Natural killer cell (primary cell): ENCODE measurements around the gene CPA5. TPM values are rescaled to one million over a fixed set of nuclear protein-coding genes. Genes with fewer than 3 reads are reported as not detected.

Experiments
- ATAC-seq, 3 donors: fragments of 150-1000 bp in 2 of 3; fragments of 200-7000 bp in 1 of 3; cut with Tn5 transposase; 1 replicate in 1 of 3; 2 replicates in 2 of 3; pipeline ENCODE4 v1.10.0; 2021; ENCODE audit warnings: mild to moderate bottlenecking in 2 of 3, moderate library complexity in 2 of 3
- DNase-seq, 2 donors: peaks; one replicate each; pipeline versions ENCODE4 v3.0.0 to v3.0.0-alpha.2; 2013 to 2021; ENCODE audit warnings: mixed read lengths in 1 of 2
- H3K27ac ChIP-seq: one replicate; pipeline ENCODE4 v1.5.1; 2013; ENCODE audit warnings: mild to moderate bottlenecking, low read length
- H3K27me3 ChIP-seq: one replicate; pipeline ENCODE4 v1.6.1; 2013; ENCODE audit warnings: low read length; ENCODE audit not compliant: control insufficient read depth, insufficient read depth
- H3K36me3 ChIP-seq: one replicate; pipeline ENCODE4 v1.6.1; 2013; ENCODE audit warnings: low read length; ENCODE audit not compliant: control insufficient read depth, insufficient read depth
- H3K4me1 ChIP-seq: one replicate; pipeline ENCODE4 v1.6.1; 2013; ENCODE audit warnings: low read length; ENCODE audit not compliant: control insufficient read depth, insufficient read depth
- H3K4me3 ChIP-seq: one replicate; pipeline ENCODE4 v1.5.1; 2013; ENCODE audit warnings: low read length
- H3K9me3 ChIP-seq: one replicate; pipeline ENCODE4 v1.6.1; 2013; ENCODE audit warnings: low read length; ENCODE audit not compliant: control insufficient read depth, insufficient read depth
- H3K27ac Mint-ChIP-seq, 2 donors: one replicate each; pipeline ENCODE4 v1.8.0; 2022; ENCODE audit warnings: mild to moderate bottlenecking in 2 of 2, mixed read lengths in 2 of 2, moderate library complexity in 1 of 2
- H3K27me3 Mint-ChIP-seq, 2 donors: one replicate each; pipeline ENCODE4 v1.8.0; 2022; ENCODE audit warnings: low read depth in 2 of 2, mixed read lengths in 2 of 2
- H3K36me3 Mint-ChIP-seq: one replicate; pipeline ENCODE4 v1.8.0; 2022; ENCODE audit warnings: mixed read lengths
- H3K4me1 Mint-ChIP-seq, 2 donors: one replicate each; pipeline ENCODE4 v1.8.0; 2022; ENCODE audit warnings: mixed read lengths in 2 of 2
- H3K4me3 Mint-ChIP-seq: one replicate; pipeline ENCODE4 v1.8.0; 2022; ENCODE audit warnings: mild to moderate bottlenecking, moderate library complexity, mixed read lengths
- H3K9me3 Mint-ChIP-seq, 2 donors: one replicate each; pipeline ENCODE4 v1.8.0; 2022; ENCODE audit warnings: mixed read lengths in 2 of 2
- CTCF ChIP-seq: fragments of 200-600 bp; IDR thresholded peaks from one replicate; pipeline ENCODE4 v1.8.0; 2022; ENCODE audit warnings: antibody characterized with exemption
- WGBS: methylation state at CpG from one replicate; pipeline ENCODE4 v1.1.7; 2013; ENCODE audit warnings: missing lambda C conversion rate; ENCODE audit not compliant: insufficient coverage; 5-methylcytosine and 5-hydroxymethylcytosine counted together
- intact Hi-C: fragments of 100-400 bp; cut with micrococcal nuclease; formaldehyde crosslinking; loops from one replicate; pipeline ENCODE4 v1.14.2; 2022
- total RNA-seq, 4 donors: library from RNA; stranded (reverse); fragments of 120-200 nt in 1 of 4; gene quantifications; one replicate each; pipeline versions ENCODE4 v1.2.3 to v1.2.4, GENCODE V29; 2013 to 2022

Gene CPA5
- total RNA-seq, 3 donors from 2014 or later (not counting 1 experiment from before 2014, with no cell fraction given): not detected

- WGBS: 98% methylated on average over 2 of the region's 3 CpGs
- TF ChIP-seq CTCF: no peak
Measured at GRCh38 chr7:130360518-130360917, 15.9 kb downstream of the CPA5 start.

GRCh38 chr7:130361681-130362080 is 17.1 kb downstream of the CPA5 start:
- intact Hi-C loops: no loop called here
- Mint-ChIP-seq H3K4me3 (no peak overlapping the region), H3K27me3 (no peaks in the 10 kb centered on the region), H3K9me3 (peaks cover 0 to 7% of the 10 kb centered on the region in 2 donors), H3K27ac (no peak overlapping the region), H3K36me3 (no peaks in the 10 kb centered on the region), H3K4me1 (no peaks in the 10 kb centered on the region)
- Histone ChIP-seq H3K27ac (no peak overlapping the region), H3K9me3 (peaks cover 7% of the 10 kb centered on the region), H3K27me3 (no peaks in the 10 kb centered on the region), H3K4me3 (no peak overlapping the region), H3K4me1 (no peaks in the 10 kb centered on the region), H3K36me3 (no peaks in the 10 kb centered on the region)
- ATAC-seq (no peak), DNase-seq (no peak)
- no peak for TF ChIP-seq CTCF
- 92% methylated on average over 7 of the region's 7 CpGs for WGBS

More at GRCh38 chr7:130360518-130360917, 15.9 kb downstream of the CPA5 start:
- DNase-seq: no peak
- no peak for ATAC-seq
- Mint-ChIP-seq H3K36me3 (no peaks in the 10 kb centered on the region), H3K27ac (no peak overlapping the region), H3K4me3 (no peak overlapping the region), H3K9me3 (peaks cover 0 to 7% of the 10 kb centered on the region in 2 donors), H3K4me1 (no peaks in the 10 kb centered on the region), H3K27me3 (no peaks in the 10 kb centered on the region)
- no peak overlapping the region for H3K4me3 ChIP-seq
- no peak overlapping the region for H3K27ac ChIP-seq
- H3K9me3 ChIP-seq: peaks cover 7% of the 10 kb centered on the region
- H3K27me3 ChIP-seq: no peaks in the 10 kb centered on the region
- intact Hi-C loops: no loop called here
- no peaks in the 10 kb centered on the region for H3K4me1 ChIP-seq
- H3K36me3 ChIP-seq: no peaks in the 10 kb centered on the region

GRCh38 chr7:130362251-130362816 is 17.7 kb downstream of the CPA5 start:
- intact Hi-C loops: no loop called here
- no peaks in the 10 kb centered on the region for H3K36me3 ChIP-seq
- no peaks in the 10 kb centered on the region for H3K4me1 ChIP-seq
- H3K4me1 Mint-ChIP-seq: no peaks in the 10 kb centered on the region
- H3K4me3 Mint-ChIP-seq: no peak overlapping the region
- H3K27me3 ChIP-seq: no peaks in the 10 kb centered on the region
- no peak overlapping the region for H3K27ac ChIP-seq
- no peaks in the 10 kb centered on the region for H3K36me3 Mint-ChIP-seq
- 90% methylated on average over 10 of the region's 10 CpGs for WGBS
- peaks cover 7% of the 10 kb centered on the region for H3K9me3 ChIP-seq
- no peak for DNase-seq
- no peak for ATAC-seq
- TF ChIP-seq CTCF: no peak
- no peak overlapping the region for H3K27ac Mint-ChIP-seq
- H3K9me3 Mint-ChIP-seq: peaks cover 0 to 7% of the 10 kb centered on the region in 2 donors
- H3K27me3 Mint-ChIP-seq: no peaks in the 10 kb centered on the region
- H3K4me3 ChIP-seq: no peak overlapping the region
